GM12878 (cell line): ENCODE data around the gene DMKN. TPM values are rescaled to one million over a fixed set of nuclear protein-coding genes. Genes with fewer than 3 reads are reported as not detected.

Experiments used
- ATAC-seq: fragments of 200-7000 bp; cut with Tn5 transposase; 3 replicates; pipeline ENCODE4 v1.9.1; 2020; ENCODE audit warnings: mild to moderate bottlenecking, moderate library complexity
- BruUV-seq: library from RNA; stranded (reverse); fragments of 400-500 nt; replicated peaks from 2 replicates; lab custom pipeline; 2021; lab: Mats Ljungman, UMichigan
- CTCF ChIA-PET: fragments of 300-600 bp; sonication (Branson Sonifier 250); formaldehyde crosslinking; extraction: SDS; loops from one replicate; lab custom pipeline; 2021; ENCODE audit warnings: inconsistent platforms; lab: Yijun Ruan, JAX
- POLR2A ChIA-PET: fragments of 350-600 bp; formaldehyde crosslinking; extraction: SDS; loops from one replicate; lab custom pipeline; 2021; ENCODE audit warnings: inconsistent platforms; lab: Charles Lee
- RAD21 ChIA-PET: fragments of 300-600 bp; sonication (Branson Sonifier 250); formaldehyde crosslinking; loops from one replicate; lab custom pipeline; 2023; ENCODE audit warnings: antibody characterized with exemption; ENCODE audit not compliant: unreplicated experiment; lab: Charles Lee
- SMC1A ChIA-PET: fragments of 300-600 bp; sonication (Branson Sonifier 250); formaldehyde crosslinking; loops from one replicate; lab custom pipeline; 2023; ENCODE audit not compliant: unreplicated experiment, uncharacterized antibody; lab: Charles Lee
- DNase-seq: peaks from one replicate; pipeline ENCODE4 v3.0.0-alpha.2; 2011; ENCODE audit warnings: low read depth, low spot score
- FAIRE-seq: peaks from 3 replicates; lab custom pipeline; 2011; peaks lifted over from hg19 to GRCh38; lab: Jason Lieb, UNC
- H2AFZ ChIP-seq: 2 replicates; pipeline ENCODE4 v1.6.0; 2011; ENCODE audit warnings: low read depth, low read length, control low read depth; ENCODE audit not compliant: control insufficient read depth
- H3K27ac ChIP-seq: 2 replicates; pipeline ENCODE4 v1.5.1; 2011; ENCODE audit warnings: control low read depth; ENCODE audit not compliant: control insufficient read depth, insufficient read depth
- H3K27me3 ChIP-seq, 2 experiments: replicated peaks in 1 of 2; 2 replicates each; pipeline versions ENCODE4 v1.6.0 to v1.6.1; 2011; ENCODE audit warnings: low read length in 1 of 2; ENCODE audit not compliant: control insufficient read depth in 2 of 2, insufficient read depth in 2 of 2
- H3K36me3 ChIP-seq, 2 experiments: 2 replicates each; pipeline ENCODE4 v1.5.1; 2011; ENCODE audit warnings: low read length in 1 of 2; ENCODE audit not compliant: control insufficient read depth in 2 of 2, insufficient read depth in 2 of 2
- H3K4me1 ChIP-seq: 2 replicates; pipeline ENCODE4 v1.6.1; 2011; ENCODE audit warnings: mild to moderate bottlenecking, low read length, moderate library complexity, mixed read lengths; ENCODE audit not compliant: control insufficient read depth, insufficient read depth
- H3K4me2 ChIP-seq: 2 replicates; pipeline ENCODE4 v1.6.0; 2011; ENCODE audit warnings: control low read depth; ENCODE audit not compliant: control insufficient read depth, insufficient read depth
- H3K4me3 ChIP-seq: fragments of 200-600 bp; sonication (generic); 2 replicates; pipeline ENCODE4 v1.5.1; 2016
- H3K79me2 ChIP-seq: 2 replicates; pipeline ENCODE4 v1.6.0; 2011; ENCODE audit warnings: low read length; ENCODE audit not compliant: control insufficient read depth, insufficient read depth
- H3K9ac ChIP-seq: 2 replicates; pipeline ENCODE4 v1.8.0; 2011; ENCODE audit warnings: low read length, control low read depth, mixed read lengths; ENCODE audit not compliant: control insufficient read depth, insufficient read depth
- H3K9me3 ChIP-seq: replicated peaks from 3 replicates; pipeline ENCODE4 v1.5.1; 2011; ENCODE audit warnings: mild to moderate bottlenecking, low read length; ENCODE audit not compliant: control insufficient read depth, insufficient read depth
- H4K20me1 ChIP-seq: 2 replicates; pipeline ENCODE4 v1.6.0; 2011; ENCODE audit not compliant: control insufficient read depth, insufficient read depth
- ATF7 ChIP-seq: fragments of 450-650 bp; IDR thresholded peaks from 2 replicates; pipeline ENCODE4 v1.6.1; 2016; ENCODE audit warnings: low read depth, mild to moderate bottlenecking
- CHD1 ChIP-seq: IDR thresholded peaks from 2 replicates; pipeline ENCODE4 v1.6.1; 2012; ENCODE audit warnings: low read depth, low read length, improper control_type of control experiment
- CREB1 ChIP-seq: IDR thresholded peaks from 2 replicates; pipeline ENCODE4 v1.6.1; 2012; ENCODE audit warnings: low read depth, mild to moderate bottlenecking, inconsistent platforms
- EED ChIP-seq: sonication (generic); IDR thresholded peaks from 2 replicates; pipeline ENCODE4 v1.6.1; 2016; ENCODE audit warnings: antibody characterized with exemption, low read depth
- MEF2B ChIP-seq: fragments of 450-650 bp; IDR thresholded peaks from 2 replicates; pipeline ENCODE4 v1.6.1; 2018; ENCODE audit warnings: mild to moderate bottlenecking, moderate library complexity; ENCODE audit not compliant: partially characterized antibody, poor library complexity, severe bottlenecking
- MTA3 ChIP-seq: IDR thresholded peaks from 2 replicates; pipeline ENCODE4 v1.6.1; 2012; ENCODE audit warnings: low read length, inconsistent platforms, borderline replicate concordance
- NBN ChIP-seq: fragments of 450-650 bp; IDR thresholded peaks from 2 replicates; pipeline ENCODE4 v1.6.1; 2016
- POLR2AphosphoS5 ChIP-seq: IDR thresholded peaks from 2 replicates; pipeline ENCODE4 v1.6.1; 2011; ENCODE audit warnings: mild to moderate bottlenecking, low read length, inconsistent platforms
- RB1 ChIP-seq: fragments of 450-650 bp; formaldehyde crosslinking; IDR thresholded peaks from 2 replicates; pipeline ENCODE4 v1.6.1; 2017; ENCODE audit warnings: mild to moderate bottlenecking, borderline replicate concordance
- RBBP5 ChIP-seq: fragments of 200-600 bp; sonication (generic); conservative IDR thresholded peaks from 2 replicates; pipeline ENCODE4 v1.6.1; 2016
- RUNX3 ChIP-seq: IDR thresholded peaks from 2 replicates; pipeline ENCODE4 v1.6.1; 2012; ENCODE audit warnings: low read length, inconsistent platforms
- SUPT20H ChIP-seq: IDR thresholded peaks from 2 replicates; pipeline ENCODE4 v1.6.1; 2011; ENCODE audit warnings: low read depth, mild to moderate bottlenecking, low read length, moderate library complexity, borderline replicate concordance; ENCODE audit not compliant: control insufficient read depth
- SUZ12 ChIP-seq: fragments of 200-600 bp; sonication (generic); IDR thresholded peaks from one replicate; pipeline ENCODE4 v1.6.1; 2018; ENCODE audit warnings: antibody characterized with exemption, mild to moderate bottlenecking; ENCODE audit not compliant: unreplicated experiment
- YBX1 ChIP-seq: fragments of 450-650 bp; IDR thresholded peaks from 2 replicates; pipeline ENCODE4 v1.6.1; 2016; ENCODE audit warnings: antibody characterized with exemption
- ZNF622 ChIP-seq: fragments of 450-650 bp; IDR thresholded peaks from 2 replicates; pipeline ENCODE4 v1.6.1; 2017; ENCODE audit warnings: mild to moderate bottlenecking, inconsistent platforms
- WGBS: methylation state at CpG from one replicate; pipeline ENCODE4 v1.1.6; 2016; ENCODE audit warnings: low lambda C conversion rate; ENCODE audit not compliant: insufficient replicate concordance, insufficient coverage; ENCODE audit errors: missing lambda C conversion rate; 5-methylcytosine and 5-hydroxymethylcytosine counted together
- in situ Hi-C: fragments of 300-500 bp; cut with MboI; formaldehyde crosslinking; loops from 9 replicates; pipeline ENCODE4 v1.14.3; 2018; ENCODE audit warnings: mixed read lengths
- intact Hi-C: fragments of 100-400 bp; cut with micrococcal nuclease; formaldehyde crosslinking; loops from one replicate; pipeline ENCODE4 v1.14.2; 2022; ENCODE audit not compliant: unreplicated experiment
- polyA plus RNA-seq, 11 experiments: library from polyadenylated mRNA; depleted of rRNA in 4 of 11; unstranded in 6 of 11; stranded (reverse) in 5 of 11; fragments of >200 nt; fragmentation: Nextera tagmentation in 4 of 11; fragmentation: Illumina TruSeq in 1 of 11; extraction: Ambion mirVana in 4 of 11; extraction: Trizol in 1 of 11; gene quantifications; 1 replicate in 1 of 11; 2 replicates in 10 of 11; pipeline versions ENCODE4 v1.2.1 to v1.2.3, GENCODE V29; 2011 to 2016; ENCODE audit warnings: inconsistent platforms in 2 of 11, missing spikeins in 2 of 11, low read depth in 1 of 11
- total RNA-seq, 4 experiments: library from RNA; depleted of rRNA in 3 of 4; stranded (reverse); fragments of >200 nt in 3 of 4; fragmentation: Illumina TruSeq in 1 of 4; extraction: Trizol in 1 of 4; gene quantifications; 2 replicates each; pipeline versions ENCODE4 v1.2.1 to v1.2.3, GENCODE V29; 2013 to 2021
- TF ChIP-seq, protein P1 (sequence below): fragments of 450-650 bp; IDR thresholded peaks from 2 replicates; pipeline ENCODE4 v1.6.1; 2018; ENCODE audit warnings: mild to moderate bottlenecking, low read depth, moderate library complexity; ENCODE audit not compliant: partially characterized antibody
- TF ChIP-seq, protein P2 (sequence below): IDR thresholded peaks from 2 replicates; pipeline ENCODE4 v1.6.1; 2012; ENCODE audit warnings: mild to moderate bottlenecking, low read depth, low read length

The DMKN gene
- total and polyA plus RNA-seq, 10 of the 15 experiments (the other 5 are each of a cell fraction or from before 2014, with no cell fraction given): 36.4 to 114 (median 58.6) TPM

DNA sequence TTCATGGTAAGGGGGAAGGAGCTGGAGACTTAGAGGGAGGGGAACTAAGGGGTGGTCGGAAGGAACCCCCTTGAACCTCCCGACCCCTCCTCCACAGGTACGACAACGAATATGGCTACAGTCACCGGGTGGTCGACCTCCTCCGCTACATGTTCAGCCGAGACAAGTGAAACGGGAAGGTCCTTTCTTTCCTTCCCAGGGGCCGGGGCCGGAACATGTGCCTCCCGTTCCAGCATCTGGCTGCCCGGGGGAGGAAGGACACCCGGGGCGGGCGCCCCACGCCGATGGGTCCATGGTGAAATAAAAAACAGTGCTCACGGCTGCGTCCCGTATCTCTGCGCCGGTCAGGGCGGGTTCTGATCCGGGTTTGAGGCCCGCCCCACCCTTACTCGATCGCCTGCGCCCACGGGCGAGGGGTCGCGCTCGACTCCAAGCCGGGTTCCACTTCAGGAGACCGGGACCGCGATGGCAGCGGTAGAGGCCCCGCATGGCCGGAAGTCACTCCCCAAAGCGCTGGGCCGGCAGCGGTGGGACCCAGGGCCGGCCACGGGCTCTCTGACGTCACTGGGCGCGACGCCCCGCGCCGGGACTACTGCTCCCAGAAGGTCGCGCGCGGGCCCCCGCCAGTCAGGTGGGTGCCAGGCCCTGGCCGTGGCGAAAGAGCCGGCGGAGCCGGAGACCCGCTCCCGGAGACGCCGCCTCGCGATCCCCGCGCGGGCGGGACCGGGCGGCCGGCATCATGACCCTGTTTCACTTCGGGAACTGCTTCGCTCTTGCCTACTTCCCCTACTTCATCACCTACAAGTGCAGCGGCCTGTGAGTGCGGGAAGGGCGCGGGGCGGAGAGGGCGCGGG lies 31.8 kb upstream of the DMKN start, which contains the start of gene TMEM147:
Gene TMEM147 (plus strand): TSS at position 626 of the 854 bp plus-strand sequence. CDS start 114 bp downstream, at position 740.
- no peak for FAIRE-seq
- CTCF ChIA-PET: interaction anchor here (1.0 to 2.7 kb wide), 5 partner anchors 36 to 116 kb away, joined by 3 to 24 read pairs (median 4); no protein-coding TSS in a partner anchor
- in situ Hi-C loops: no loop called here
- no peak for TF ChIP-seq YBX1
- TF ChIP-seq CREB1: peak; percentile 98
- TF ChIP-seq RBBP5: no peak
- TF ChIP-seq ATF7: peak; percentile 55
- no peak for TF ChIP-seq SUPT20H
- TF ChIP-seq RUNX3: peak; percentile 21; the same call in 1 of the 2 replicates
- TF ChIP-seq CHD1: no peak
- TF ChIP-seq, protein P1, sequence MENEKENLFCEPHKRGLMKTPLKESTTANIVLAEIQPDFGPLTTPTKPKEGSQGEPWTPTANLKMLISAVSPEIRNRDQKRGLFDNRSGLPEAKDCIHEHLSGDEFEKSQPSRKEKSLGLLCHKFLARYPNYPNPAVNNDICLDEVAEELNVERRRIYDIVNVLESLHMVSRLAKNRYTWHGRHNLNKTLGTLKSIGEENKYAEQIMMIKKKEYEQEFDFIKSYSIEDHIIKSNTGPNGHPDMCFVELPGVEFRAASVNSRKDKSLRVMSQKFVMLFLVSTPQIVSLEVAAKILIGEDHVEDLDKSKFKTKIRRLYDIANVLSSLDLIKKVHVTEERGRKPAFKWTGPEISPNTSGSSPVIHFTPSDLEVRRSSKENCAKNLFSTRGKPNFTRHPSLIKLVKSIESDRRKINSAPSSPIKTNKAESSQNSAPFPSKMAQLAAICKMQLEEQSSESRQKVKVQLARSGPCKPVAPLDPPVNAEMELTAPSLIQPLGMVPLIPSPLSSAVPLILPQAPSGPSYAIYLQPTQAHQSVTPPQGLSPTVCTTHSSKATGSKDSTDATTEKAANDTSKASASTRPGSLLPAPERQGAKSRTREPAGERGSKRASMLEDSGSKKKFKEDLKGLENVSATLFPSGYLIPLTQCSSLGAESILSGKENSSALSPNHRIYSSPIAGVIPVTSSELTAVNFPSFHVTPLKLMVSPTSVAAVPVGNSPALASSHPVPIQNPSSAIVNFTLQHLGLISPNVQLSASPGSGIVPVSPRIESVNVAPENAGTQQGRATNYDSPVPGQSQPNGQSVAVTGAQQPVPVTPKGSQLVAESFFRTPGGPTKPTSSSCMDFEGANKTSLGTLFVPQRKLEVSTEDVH: no peak
- no peak for TF ChIP-seq MEF2B
- TF ChIP-seq MTA3: no peak
- TF ChIP-seq NBN: peak; percentile 90
- TF ChIP-seq ZNF622: no peak
- no peak for TF ChIP-seq SUZ12
- TF ChIP-seq, protein P2, sequence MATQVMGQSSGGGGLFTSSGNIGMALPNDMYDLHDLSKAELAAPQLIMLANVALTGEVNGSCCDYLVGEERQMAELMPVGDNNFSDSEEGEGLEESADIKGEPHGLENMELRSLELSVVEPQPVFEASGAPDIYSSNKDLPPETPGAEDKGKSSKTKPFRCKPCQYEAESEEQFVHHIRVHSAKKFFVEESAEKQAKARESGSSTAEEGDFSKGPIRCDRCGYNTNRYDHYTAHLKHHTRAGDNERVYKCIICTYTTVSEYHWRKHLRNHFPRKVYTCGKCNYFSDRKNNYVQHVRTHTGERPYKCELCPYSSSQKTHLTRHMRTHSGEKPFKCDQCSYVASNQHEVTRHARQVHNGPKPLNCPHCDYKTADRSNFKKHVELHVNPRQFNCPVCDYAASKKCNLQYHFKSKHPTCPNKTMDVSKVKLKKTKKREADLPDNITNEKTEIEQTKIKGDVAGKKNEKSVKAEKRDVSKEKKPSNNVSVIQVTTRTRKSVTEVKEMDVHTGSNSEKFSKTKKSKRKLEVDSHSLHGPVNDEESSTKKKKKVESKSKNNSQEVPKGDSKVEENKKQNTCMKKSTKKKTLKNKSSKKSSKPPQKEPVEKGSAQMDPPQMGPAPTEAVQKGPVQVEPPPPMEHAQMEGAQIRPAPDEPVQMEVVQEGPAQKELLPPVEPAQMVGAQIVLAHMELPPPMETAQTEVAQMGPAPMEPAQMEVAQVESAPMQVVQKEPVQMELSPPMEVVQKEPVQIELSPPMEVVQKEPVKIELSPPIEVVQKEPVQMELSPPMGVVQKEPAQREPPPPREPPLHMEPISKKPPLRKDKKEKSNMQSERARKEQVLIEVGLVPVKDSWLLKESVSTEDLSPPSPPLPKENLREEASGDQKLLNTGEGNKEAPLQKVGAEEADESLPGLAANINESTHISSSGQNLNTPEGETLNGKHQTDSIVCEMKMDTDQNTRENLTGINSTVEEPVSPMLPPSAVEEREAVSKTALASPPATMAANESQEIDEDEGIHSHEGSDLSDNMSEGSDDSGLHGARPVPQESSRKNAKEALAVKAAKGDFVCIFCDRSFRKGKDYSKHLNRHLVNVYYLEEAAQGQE: no peak
- peak; percentile 34; the same call in 1 of the 2 replicates for TF ChIP-seq RB1
- peak; percentile 68; the same call in 1 of the 2 replicates for TF ChIP-seq POLR2AphosphoS5
- TF ChIP-seq EED: no peak

More for the DNA sequence above, 31.8 kb upstream of the DMKN start, which contains the start of gene TMEM147:
- peak within 1 kb of the TSS; percentile 97 for H3K9ac ChIP-seq
- WGBS: under 1% methylated on average over 62 of the region's 85 CpGs
- H3K36me3 ChIP-seq: peaks cover 0 to 2% of the 10 kb centered on the region in 2 experiments; a peak in 2 of 4 replicates
- DNase-seq: no peak
- no peaks in the 10 kb centered on the region for H3K9me3 ChIP-seq
- ChIA-PET POLR2A (interaction anchor here (0.5 to 1.5 kb wide), 2 partner anchors 35 to 36 kb away, joined by 3 read pairs; no protein-coding TSS in a partner anchor), SMC1A (interaction anchor here (0.6 to 1.1 kb wide), 6 partner anchors 11 to 404 kb away, joined by 3 to 4 read pairs (median 3); partner anchors contain the start of gene HAUS5), RAD21 (interaction anchor here (1.0 to 1.5 kb wide), 2 partner anchors 35 to 67 kb away, joined by 3 to 5 read pairs; partner anchors contain the start of gene HAUS5)
- H4K20me1 ChIP-seq: no peaks in the 10 kb centered on the region
- no peaks in the 10 kb centered on the region for H3K27me3 ChIP-seq
- peak within 1 kb of the TSS; percentile 77 for H3K4me3 ChIP-seq
- H2AFZ ChIP-seq: peak within 1 kb of the TSS; percentile 91
- peak within 1 kb of the TSS; percentile 86 for H3K27ac ChIP-seq
- peaks cover 22% of the 10 kb centered on the region for H3K4me1 ChIP-seq
- peaks cover 18% of the 10 kb centered on the region for H3K79me2 ChIP-seq
- BruUV-seq: TSS peak; percentile 86
- ATAC-seq: peak; percentile 95
- peak within 1 kb of the TSS; percentile 100 for H3K4me2 ChIP-seq
- intact Hi-C loops: loop anchor here (2.0 to 5.0 kb wide), 3 partner anchors 34 to 387 kb away; partner anchors contain the start of gene HAUS5
